ENCODE results near the gene PCNX3. TPM values are rescaled to one million over a fixed set of nuclear protein-coding genes. Genes with fewer than 3 reads are reported as not detected.

Gene PCNX3
- total RNA-seq, 1 donor from 2014 or later, result 45.6 TPM

- H3K36me3 Mint-ChIP-seq (ENCODE audit: low read depth, unreplicated experiment), result peaks cover 11% of the 10 kb centered on the region
- Histone ChIP-seq H3K4me3 (ENCODE audit: insufficient read depth, low read depth, low read length) (peak overlapping the region; percentile 80), H4K20me1 (ENCODE audit: insufficient read depth, low read length) (peaks cover 49% of the 10 kb centered on the region), H3K27ac (ENCODE audit: low read depth, low read length) (peak overlapping the region; percentile 46), H3K36me3 (ENCODE audit: insufficient read depth, low read length) (peaks cover 18% of the 10 kb centered on the region), H3K9me3 (ENCODE audit: insufficient read depth, low read depth, low read length) (no peaks in the 10 kb centered on the region), H3K79me2 (ENCODE audit: insufficient read depth, low read length) (peaks cover 88% of the 10 kb centered on the region), H3K27me3 (ENCODE audit: insufficient read depth, low read length) (no peaks in the 10 kb centered on the region), H3K9ac (ENCODE audit: low read length) (peak overlapping the region; percentile 88), H3K4me2 (ENCODE audit: low read length) (peak overlapping the region; percentile 100), H2AFZ (ENCODE audit: low read depth, low read length) (no peak overlapping the region), H3K4me1 (ENCODE audit: insufficient read depth, low read length) (peaks cover 32% of the 10 kb centered on the region)
- H3K27me3 Mint-ChIP-seq (ENCODE audit: low read depth, unreplicated experiment), result no peaks in the 10 kb centered on the region
- no peak for TF ChIP-seq EZH2 (IDR thresholded peaks at IDR 0.05; ENCODE audit: insufficient read depth, low read length)
- TF ChIP-seq CTCF (IDR thresholded peaks at IDR 0.05; ENCODE audit: insufficient read depth, low read depth, low read length), result no peak
- FAIRE-seq (no peak), DNase-seq (ENCODE audit: low read depth) (no peak)
- H3K27ac Mint-ChIP-seq (ENCODE audit: unreplicated experiment), result peak overlapping the region; percentile 89
- H3K9me3 Mint-ChIP-seq (ENCODE audit: unreplicated experiment), result no peaks in the 10 kb centered on the region
- H3K4me3 Mint-ChIP-seq (ENCODE audit: unreplicated experiment), result peak overlapping the region; percentile 99
- peaks cover 20% of the 10 kb centered on the region for H3K4me1 Mint-ChIP-seq (ENCODE audit: low read depth, unreplicated experiment)
Measured at GRCh38 chr11:65615950-65616574, 486 bp downstream of the PCNX3 start.

GRCh38 chr11:65616575-65617001 lies 1.0 kb downstream of the PCNX3 start:
- H3K27ac Mint-ChIP-seq (ENCODE audit: unreplicated experiment), result peak overlapping the region; percentile 89

More at GRCh38 chr11:65616575-65617001, 1.0 kb downstream of the PCNX3 start:
- Mint-ChIP-seq H3K4me1 (ENCODE audit: low read depth, unreplicated experiment) (peaks cover 20% of the 10 kb centered on the region), H3K36me3 (ENCODE audit: low read depth, unreplicated experiment) (peaks cover 11% of the 10 kb centered on the region), H3K4me3 (ENCODE audit: unreplicated experiment) (peak overlapping the region; percentile 99), H3K9me3 (ENCODE audit: unreplicated experiment) (no peaks in the 10 kb centered on the region), H3K27me3 (ENCODE audit: low read depth, unreplicated experiment) (no peaks in the 10 kb centered on the region)
- no peak for FAIRE-seq
- TF ChIP-seq CTCF (IDR thresholded peaks at IDR 0.05; ENCODE audit: insufficient read depth, low read depth, low read length), result no peak
- no peak for TF ChIP-seq EZH2 (IDR thresholded peaks at IDR 0.05; ENCODE audit: insufficient read depth, low read length)
- H3K4me2 ChIP-seq (ENCODE audit: low read length), result peak overlapping the region; percentile 100
- no peak overlapping the region for H2AFZ ChIP-seq (ENCODE audit: low read depth, low read length)
- no peaks in the 10 kb centered on the region for H3K9me3 ChIP-seq (ENCODE audit: insufficient read depth, low read depth, low read length)
- peaks cover 44% of the 10 kb centered on the region for H4K20me1 ChIP-seq (ENCODE audit: insufficient read depth, low read length)
- H3K9ac ChIP-seq (ENCODE audit: low read length), result peak overlapping the region; percentile 88
- H3K4me1 ChIP-seq (ENCODE audit: insufficient read depth, low read length), result peaks cover 27% of the 10 kb centered on the region
- H3K4me3 ChIP-seq (ENCODE audit: insufficient read depth, low read depth, low read length), result peak overlapping the region; percentile 80
- peak overlapping the region; percentile 18 for H3K27ac ChIP-seq (ENCODE audit: low read depth, low read length)
- no peaks in the 10 kb centered on the region for H3K27me3 ChIP-seq (ENCODE audit: insufficient read depth, low read length)
- peaks cover 18% of the 10 kb centered on the region for H3K36me3 ChIP-seq (ENCODE audit: insufficient read depth, low read length)
- no peak for DNase-seq (ENCODE audit: low read depth)
- H3K79me2 ChIP-seq (ENCODE audit: insufficient read depth, low read length), result peaks cover 84% of the 10 kb centered on the region
